Choroid plexus epithelial cell (primary cell): ENCODE results near the gene MICAL3.

Experiments
- DNase-seq: peaks from one replicate; pipeline ENCODE4 v3.0.0-alpha.2; 2010; ENCODE audit warnings: low read depth
- H3K4me3 ChIP-seq: 2 replicates; pipeline ENCODE4 v1.5.1; 2011; ENCODE audit warnings: low read depth, mild to moderate bottlenecking, control low read depth, low read length, moderate library complexity
- CTCF ChIP-seq: conservative IDR thresholded peaks from 2 replicates; pipeline ENCODE4 v1.5.1; 2011; ENCODE audit warnings: low read depth, mild to moderate bottlenecking, control low read depth, inconsistent platforms, low read length, moderate library complexity

MICAL3 gene

GRCh38 chr22:17858033-17858432, 166.3 kb downstream of the MICAL3 start:
- no peak for TF ChIP-seq CTCF
- no peak overlapping the region for H3K4me3 ChIP-seq

GRCh38 chr22:17855572-17856290, 168.6 kb downstream of the MICAL3 start:
- DNase-seq = no peak
- TF ChIP-seq CTCF = no peak
- H3K4me3 ChIP-seq = no peak overlapping the region

More at GRCh38 chr22:17858033-17858432, 166.3 kb downstream of the MICAL3 start:
- no peak for DNase-seq

- TF ChIP-seq CTCF = no peak
- DNase-seq = peak; percentile 13
- H3K4me3 ChIP-seq = no peak overlapping the region
Observed at GRCh38 chr22:17853073-17853472, 171.3 kb downstream of the MICAL3 start.

GRCh38 chr22:17851759-17852158, 172.6 kb downstream of the MICAL3 start:
- TF ChIP-seq CTCF = no peak
- DNase-seq = no peak
- no peak overlapping the region for H3K4me3 ChIP-seq

- TF ChIP-seq CTCF = no peak
- DNase-seq = no peak
- H3K4me3 ChIP-seq = no peak overlapping the region
Observed at GRCh38 chr22:17847360-17848078, 176.8 kb downstream of the MICAL3 start.

- H3K4me3 ChIP-seq = no peak overlapping the region
- no peak for TF ChIP-seq CTCF
- no peak for DNase-seq
Observed at GRCh38 chr22:17846326-17846992, 177.9 kb downstream of the MICAL3 start.
